ENCODE results near the gene HECW1. TPM values are rescaled to one million over a fixed set of nuclear protein-coding genes. Genes with fewer than 3 reads are reported as not detected.

Gene HECW1
- total RNA-seq, 1 donor from 2014 or later = 1.6 TPM

- H3K27me3 ChIP-seq = no peaks in the 10 kb centered on the region
- DNase-seq = no peak
- no peaks in the 10 kb centered on the region for H3K9me3 ChIP-seq
- H3K36me3 ChIP-seq = peaks cover 66% of the 10 kb centered on the region
- H3K27ac ChIP-seq = no peak overlapping the region
- no peaks in the 10 kb centered on the region for H3K4me1 ChIP-seq
- ATAC-seq = no peak
- H3K4me3 ChIP-seq = no peak overlapping the region
- TF ChIP-seq CTCF (IDR thresholded peaks at IDR 0.05) = no peak
- intact Hi-C loops (cut with DNase I) = no loop called here
Measured at GRCh38 chr7:43612599-43613589, 500.4 kb downstream of the HECW1 start.

Small RNA genes within 50 kb of the gene (microRNA-seq; reads per million reads assigned to microRNA genes)
- not detected for gene MIR3943 (ENCODE audit: borderline microRNAs expressed)

Other genes with a start within 250 kb of the HECW1 start
- 7.4 TPM for gene C7orf25, start 200.6 kb upstream of the HECW1 start, total RNA-seq
- gene PSMA2, start 180.5 kb upstream of the HECW1 start, total RNA-seq = 55.1 TPM
- gene MRPL32, start 180.3 kb upstream of the HECW1 start, total RNA-seq = 44.8 TPM